ENCODE measurements around the gene ATG9B.
A peak's percentile ranks its signal among the peaks of the same experiment; 100 is the strongest.

Gene ATG9B

GRCh38 chr7:151062399-151063211, 38.3 kb upstream of the ATG9B start:
- Histone ChIP-seq H3K4me3 (ENCODE audit: low read depth, low read length) (peak overlapping the region; percentile 94), H3K27me3 (no peaks in the 10 kb centered on the region), H3K9me3 (no peaks in the 10 kb centered on the region), H3K4me1 (peaks cover 19% of the 10 kb centered on the region), H3K36me3 (peaks cover 42% of the 10 kb centered on the region)
- peak; percentile 95 for DNase-seq
- TF ChIP-seq, protein P1, sequence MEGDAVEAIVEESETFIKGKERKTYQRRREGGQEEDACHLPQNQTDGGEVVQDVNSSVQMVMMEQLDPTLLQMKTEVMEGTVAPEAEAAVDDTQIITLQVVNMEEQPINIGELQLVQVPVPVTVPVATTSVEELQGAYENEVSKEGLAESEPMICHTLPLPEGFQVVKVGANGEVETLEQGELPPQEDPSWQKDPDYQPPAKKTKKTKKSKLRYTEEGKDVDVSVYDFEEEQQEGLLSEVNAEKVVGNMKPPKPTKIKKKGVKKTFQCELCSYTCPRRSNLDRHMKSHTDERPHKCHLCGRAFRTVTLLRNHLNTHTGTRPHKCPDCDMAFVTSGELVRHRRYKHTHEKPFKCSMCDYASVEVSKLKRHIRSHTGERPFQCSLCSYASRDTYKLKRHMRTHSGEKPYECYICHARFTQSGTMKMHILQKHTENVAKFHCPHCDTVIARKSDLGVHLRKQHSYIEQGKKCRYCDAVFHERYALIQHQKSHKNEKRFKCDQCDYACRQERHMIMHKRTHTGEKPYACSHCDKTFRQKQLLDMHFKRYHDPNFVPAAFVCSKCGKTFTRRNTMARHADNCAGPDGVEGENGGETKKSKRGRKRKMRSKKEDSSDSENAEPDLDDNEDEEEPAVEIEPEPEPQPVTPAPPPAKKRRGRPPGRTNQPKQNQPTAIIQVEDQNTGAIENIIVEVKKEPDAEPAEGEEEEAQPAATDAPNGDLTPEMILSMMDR (IDR thresholded peaks at IDR 0.05; ENCODE audit: low read depth, low read length): 0 out of 2 replicates have a peak, but pooled peaks have one; percentile 2

DNA sequence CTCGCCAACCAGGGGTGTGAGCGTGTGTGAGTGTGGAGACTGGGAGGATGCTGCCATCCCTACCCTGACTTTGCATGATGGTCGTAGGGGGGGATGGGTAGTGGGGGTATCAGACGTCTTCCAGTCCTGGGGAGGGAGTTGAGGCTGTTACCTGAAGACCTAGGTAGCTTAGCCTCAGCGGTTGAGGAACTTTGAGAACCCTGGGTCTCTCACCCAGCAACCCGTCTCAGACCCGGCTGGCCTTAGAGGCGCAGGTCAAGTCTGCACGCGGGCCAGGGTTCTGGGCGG, 37.8 kb upstream of the ATG9B start:
- TF ChIP-seq, protein P1 (IDR thresholded peaks at IDR 0.05; ENCODE audit: low read depth, low read length): no peak
- no peak for DNase-seq
- Histone ChIP-seq H3K36me3 (peaks cover 37% of the 10 kb centered on the region), H3K9me3 (no peaks in the 10 kb centered on the region), H3K27me3 (no peaks in the 10 kb centered on the region), H3K4me1 (peaks cover 21% of the 10 kb centered on the region), H3K4me3 (ENCODE audit: low read depth, low read length) (peak overlapping the region; percentile 94)

DNA sequence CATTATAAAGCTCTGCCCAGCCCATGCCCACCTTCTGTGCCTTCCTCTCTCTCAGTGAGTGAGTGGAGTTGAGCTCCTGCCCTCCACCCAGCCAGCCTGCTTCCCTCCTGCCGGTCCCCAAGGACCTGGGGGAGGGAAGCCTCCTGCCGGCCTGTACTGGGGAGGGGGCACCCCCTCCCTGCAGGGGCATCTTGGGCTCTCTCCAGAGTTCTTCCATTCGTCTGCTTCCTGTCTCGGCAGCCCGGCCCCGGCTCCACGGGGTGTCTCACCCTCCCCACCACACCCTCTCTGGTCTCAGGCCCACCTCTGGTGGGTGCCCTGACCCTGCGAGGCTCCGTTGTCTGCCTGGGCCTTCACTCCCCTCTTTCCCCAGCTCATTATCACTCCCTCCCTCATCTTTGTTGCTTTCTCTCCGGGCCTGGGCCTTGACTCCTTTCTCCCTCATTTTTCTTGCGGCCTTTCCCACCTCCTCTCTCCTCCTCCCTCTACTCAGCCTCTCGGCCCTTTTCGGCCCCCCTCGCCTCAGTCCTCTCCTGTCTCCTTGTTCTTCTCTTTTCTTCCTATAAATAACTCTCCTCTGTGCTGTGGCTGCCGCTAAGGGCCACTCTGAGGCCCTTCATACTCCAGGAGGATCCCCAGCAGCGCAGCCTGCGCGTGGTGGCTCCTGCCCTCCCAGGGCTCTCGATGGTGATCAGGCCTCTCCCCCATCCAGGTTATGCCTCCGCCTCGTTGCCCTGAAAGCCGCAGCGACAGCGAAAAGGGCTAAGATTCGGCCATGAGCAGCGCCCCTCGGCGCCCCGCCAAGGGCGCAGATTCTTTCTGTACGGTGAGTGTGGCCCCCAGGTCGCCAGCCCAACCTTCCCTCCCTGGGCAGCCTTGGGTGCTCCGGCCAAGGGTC, 37.2 kb upstream of the ATG9B start:
- Histone ChIP-seq H3K36me3 (peaks cover 31% of the 10 kb centered on the region), H3K9me3 (no peaks in the 10 kb centered on the region), H3K27me3 (no peaks in the 10 kb centered on the region), H3K4me3 (ENCODE audit: low read depth, low read length) (peak overlapping the region; percentile 94), H3K4me1 (peaks cover 22% of the 10 kb centered on the region)
- no peak for DNase-seq
- TF ChIP-seq, protein P1 (IDR thresholded peaks at IDR 0.05; ENCODE audit: low read depth, low read length): no peak; the same call in 1 of the 2 replicates

- Histone ChIP-seq H3K4me3 (ENCODE audit: low read depth, low read length) (peak overlapping the region; percentile 94), H3K36me3 (peaks cover 23% of the 10 kb centered on the region), H3K27me3 (no peaks in the 10 kb centered on the region), H3K4me1 (peaks cover 22% of the 10 kb centered on the region), H3K9me3 (no peaks in the 10 kb centered on the region)
- DNase-seq: peak; percentile 56
- TF ChIP-seq, protein P1 (IDR thresholded peaks at IDR 0.05; ENCODE audit: low read depth, low read length): peak; percentile 12
Measured at GRCh38 chr7:151060416-151061212, 36.3 kb upstream of the ATG9B start.

GRCh38 chr7:151060113-151060415, 35.8 kb upstream of the ATG9B start:
- no peak for DNase-seq
- Histone ChIP-seq H3K9me3 (no peaks in the 10 kb centered on the region), H3K4me1 (peaks cover 22% of the 10 kb centered on the region), H3K27me3 (no peaks in the 10 kb centered on the region), H3K4me3 (ENCODE audit: low read depth, low read length) (peak overlapping the region; percentile 94), H3K36me3 (peaks cover 17% of the 10 kb centered on the region)
- TF ChIP-seq, protein P1 (IDR thresholded peaks at IDR 0.05; ENCODE audit: low read depth, low read length): no peak

Data from BE2C (cell line).